GM12878 (cell line): ENCODE results near the gene BHLHE23. TPM values are rescaled to one million over a fixed set of nuclear protein-coding genes. Genes with fewer than 3 reads are reported as not detected.

Source experiments
- BCL3 ChIP-seq: IDR thresholded peaks from 2 replicates; pipeline ENCODE4 v1.6.1; 2011; ENCODE audit warnings: borderline replicate concordance, low read depth, mild to moderate bottlenecking, moderate library complexity, low read length; ENCODE audit not compliant: insufficient read depth, poor library complexity, severe bottlenecking
- BCLAF1 ChIP-seq: fragments of 450-650 bp; IDR thresholded peaks from 2 replicates; pipeline ENCODE4 v1.6.1; 2017; ENCODE audit warnings: antibody characterized with exemption, mild to moderate bottlenecking, moderate library complexity
- CREM ChIP-seq: IDR thresholded peaks from 2 replicates; pipeline ENCODE4 v1.6.1; 2014; ENCODE audit warnings: antibody characterized with exemption, low read depth
- ETV6 ChIP-seq, 2 experiments: fragments of 450-650 bp in 1 of 2; IDR thresholded peaks in 1 of 2; conservative IDR thresholded peaks in 1 of 2; 2 replicates each; pipeline ENCODE4 v1.6.1; 2014; ENCODE audit warnings: antibody characterized with exemption in 1 of 2, borderline replicate concordance in 1 of 2, low read depth in 1 of 2, mild to moderate bottlenecking in 1 of 2, moderate library complexity in 1 of 2
- FOS ChIP-seq: IDR thresholded peaks from 3 replicates; pipeline ENCODE4 v1.6.1; 2011; ENCODE audit warnings: borderline replicate concordance; ENCODE audit not compliant: insufficient read length; ENCODE audit errors: extremely low read depth
- IRF3 ChIP-seq: fragments of 450-650 bp; IDR thresholded peaks from 2 replicates; pipeline ENCODE4 v1.6.1; 2014; ENCODE audit warnings: mild to moderate bottlenecking
- IRF4 ChIP-seq: IDR thresholded peaks from 2 replicates; pipeline ENCODE4 v1.6.1; 2011; ENCODE audit warnings: low read depth, low read length
- KLF5 ChIP-seq: fragments of 450-650 bp; IDR thresholded peaks from 2 replicates; pipeline ENCODE4 v1.6.1; 2014; ENCODE audit warnings: mild to moderate bottlenecking; ENCODE audit not compliant: partially characterized antibody
- MEF2A ChIP-seq: IDR thresholded peaks from 2 replicates; pipeline ENCODE4 v1.6.1; 2011; ENCODE audit warnings: low read depth, mild to moderate bottlenecking, low read length, moderate library complexity; ENCODE audit not compliant: insufficient read depth
- MEF2B ChIP-seq: fragments of 450-650 bp; IDR thresholded peaks from 2 replicates; pipeline ENCODE4 v1.6.1; 2018; ENCODE audit warnings: mild to moderate bottlenecking, moderate library complexity; ENCODE audit not compliant: partially characterized antibody, poor library complexity, severe bottlenecking
- MTA2 ChIP-seq: fragments of 450-650 bp; IDR thresholded peaks from 2 replicates; pipeline ENCODE4 v1.6.1; 2016; ENCODE audit warnings: low read depth, mild to moderate bottlenecking, moderate library complexity
- NR2C1 ChIP-seq: fragments of 450-650 bp; IDR thresholded peaks from 2 replicates; pipeline ENCODE4 v1.6.1; 2017; ENCODE audit warnings: antibody characterized with exemption, mild to moderate bottlenecking, moderate library complexity
- PKNOX1 ChIP-seq: fragments of 450-650 bp; IDR thresholded peaks from 2 replicates; pipeline ENCODE4 v1.6.1; 2016; ENCODE audit warnings: mild to moderate bottlenecking
- SIN3A ChIP-seq: IDR thresholded peaks from 2 replicates; pipeline ENCODE4 v1.6.1; 2012; ENCODE audit warnings: low read depth, low read length, improper control_type of control experiment
- ZBTB11 ChIP-seq: fragments of 450-650 bp; formaldehyde crosslinking; IDR thresholded peaks from 2 replicates; pipeline ENCODE4 v1.5.0; 2022; ENCODE audit warnings: mild to moderate bottlenecking, missing genetic modification characterization
- polyA plus RNA-seq, 11 experiments: library from polyadenylated mRNA; depleted of rRNA in 4 of 11; unstranded in 6 of 11; stranded (reverse) in 5 of 11; fragments of >200 nt; fragmentation: Nextera tagmentation in 4 of 11; fragmentation: Illumina TruSeq in 1 of 11; extraction: Ambion mirVana in 4 of 11; extraction: Trizol in 1 of 11; gene quantifications; 1 replicate in 1 of 11; 2 replicates in 10 of 11; pipeline versions ENCODE4 v1.2.1 to v1.2.3, GENCODE V29; 2011 to 2016; ENCODE audit warnings: inconsistent platforms in 2 of 11, missing spikeins in 2 of 11, low read depth in 1 of 11
- total RNA-seq, 4 experiments: library from RNA; depleted of rRNA in 3 of 4; stranded (reverse); fragments of >200 nt in 3 of 4; fragmentation: Illumina TruSeq in 1 of 4; extraction: Trizol in 1 of 4; gene quantifications; 2 replicates each; pipeline versions ENCODE4 v1.2.1 to v1.2.3, GENCODE V29; 2013 to 2021

Gene BHLHE23
- total and polyA plus RNA-seq, 10 of the 15 experiments (the other 5 are each of a cell fraction or from before 2014, with no cell fraction given) = 0.28 to 0.33 TPM; not detected in 8

- peak; percentile 84 for TF ChIP-seq MTA2
- no peak for TF ChIP-seq KLF5
- TF ChIP-seq BCL3 = peak; percentile 100
- no peak for TF ChIP-seq FOS
- TF ChIP-seq BCLAF1 = no peak
- no peak for TF ChIP-seq ZBTB11 (CRISPR knock-in tag)
- TF ChIP-seq ETV6 (conservative IDR thresholded peaks at IDR 0.05 in 1 of 2, IDR thresholded peaks at IDR 0.05 in 1 of 2; ENCODE audit: borderline replicate concordance in 1 of 2, low read depth in 1 of 2) = peak in 1 of 2 experiments; percentile 90; a peak in 2 of 4 replicates
- TF ChIP-seq CREM = peak; percentile 97
- no peak for TF ChIP-seq SIN3A
- peak; percentile 91 for TF ChIP-seq MEF2B
- TF ChIP-seq IRF3 = no peak
- TF ChIP-seq PKNOX1 = peak; percentile 57
- TF ChIP-seq IRF4 = peak; percentile 79
- peak; percentile 84 for TF ChIP-seq MEF2A
- no peak for TF ChIP-seq NR2C1
Observed at GRCh38 chr20:63009988-63010769, 3.4 kb upstream of the BHLHE23 start (continued).
